Testis (tissue), 3 donors: ENCODE results near the gene VSX1. TPM values are rescaled to one million over a fixed set of nuclear protein-coding genes. Genes with fewer than 3 reads are reported as not detected.
A peak's percentile ranks its signal among the peaks of the same experiment; 100 is the strongest.

ENCODE experiments used
- DNase-seq: peaks from one replicate; pipeline ENCODE4 v3.0.0-alpha.2; 2019
- H3K27ac ChIP-seq, 2 donors: fragments of 200-600 bp; sonication (generic); one replicate each; pipeline ENCODE4 v1.5.1; 2019
- H3K27me3 ChIP-seq: fragments of 200-600 bp; sonication (generic); one replicate; pipeline ENCODE4 v1.5.1; 2019
- H3K36me3 ChIP-seq: fragments of 200-600 bp; sonication (generic); one replicate; pipeline ENCODE4 v1.5.1; 2017; ENCODE audit warnings: low read depth; ENCODE audit errors: missing control alignments
- H3K4me1 ChIP-seq: fragments of 200-600 bp; sonication (generic); one replicate; pipeline ENCODE4 v1.5.1; 2019
- H3K4me3 ChIP-seq, 2 donors: fragments of 200-600 bp; sonication (generic); one replicate each; pipeline ENCODE4 v1.5.1; 2017 to 2019
- H3K9me3 ChIP-seq: fragments of 200-600 bp; sonication (generic); one replicate; pipeline ENCODE4 v1.5.1; 2017
- POLR2A ChIP-seq: fragments of 450-650 bp; IDR thresholded peaks from one replicate; pipeline ENCODE4 v1.6.1; 2017; ENCODE audit warnings: antibody characterized with exemption, mild to moderate bottlenecking, moderate library complexity
- WGBS, 2 donors: methylation state at CpG; one replicate each; pipeline ENCODE4 v1.1.5; 2018; 5-methylcytosine and 5-hydroxymethylcytosine counted together
- intact Hi-C: fragments of 100-400 bp; cut with DNase I; formaldehyde crosslinking; loops from one replicate; pipeline ENCODE4 v1.15.1; 2023; ENCODE audit warnings: low total_unique reads
- polyA plus RNA-seq: library from polyadenylated mRNA; stranded (reverse); fragments of 350-450 nt; fragmentation: Illumina TruSeq; extraction: RNeasy Lipid Tissue Mini Kit (QIAGEN cat#74804); gene quantifications from one replicate; pipeline ENCODE4 v1.2.3, GENCODE V29; 2014; ENCODE audit warnings: low read depth, low replicate concordance; ENCODE audit not compliant: insufficient read depth
- total RNA-seq, 2 donors: library from RNA; depleted of rRNA; stranded (reverse); fragments of >200 nt; gene quantifications; one replicate each; pipeline ENCODE4 v1.2.3, GENCODE V29; 2016
- TF ChIP-seq, protein P1 (sequence below), 3 experiments: fragments of 450-650 bp in 2 of 3; fragments of 200-600 bp in 1 of 3; sonication (generic) in 1 of 3; IDR thresholded peaks; one replicate each; pipeline ENCODE4 v1.5.1; 2016 to 2019; ENCODE audit warnings: antibody characterized with exemption in 3 of 3, mild to moderate bottlenecking in 2 of 3, moderate library complexity in 1 of 3

VSX1 gene
- total and polyA plus RNA-seq, 3 donors from 2014 or later, result 0.16 to 0.38 (median 0.37) TPM

DNA sequence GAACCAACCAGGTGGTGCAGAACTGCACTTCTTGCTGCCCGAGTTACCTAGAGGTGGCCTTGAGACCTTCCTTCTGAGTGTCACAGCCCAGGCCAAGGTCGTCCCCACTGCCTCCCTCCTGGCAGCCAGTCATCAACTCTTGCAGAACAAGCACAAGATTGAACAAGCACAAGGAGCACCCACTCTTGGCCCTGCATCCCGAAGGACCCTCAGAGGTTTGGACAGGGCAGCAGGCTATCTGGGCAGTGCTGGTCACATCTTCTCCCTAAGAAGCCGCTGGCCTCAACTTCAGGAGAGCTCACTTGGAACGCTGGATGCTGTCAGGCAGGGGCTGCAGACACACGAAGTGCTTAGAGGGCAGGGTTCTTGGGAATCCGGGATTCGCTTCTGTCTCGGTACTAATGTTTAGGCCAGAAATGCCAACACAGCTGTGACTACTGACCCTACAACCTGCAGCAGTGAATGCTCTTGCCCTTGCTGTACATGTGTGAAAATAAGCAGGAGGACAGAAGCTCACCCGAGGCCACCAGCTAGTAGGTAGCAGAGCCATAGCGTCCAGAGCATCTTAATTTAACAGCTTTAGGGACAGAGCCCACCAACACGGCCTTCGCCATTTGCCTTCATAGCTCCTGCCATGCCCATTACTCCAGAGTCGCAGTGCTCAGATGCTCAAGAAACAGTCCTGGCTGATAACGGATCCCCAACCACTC is 20.0 kb downstream of the VSX1 start:
- TF ChIP-seq, protein P1, sequence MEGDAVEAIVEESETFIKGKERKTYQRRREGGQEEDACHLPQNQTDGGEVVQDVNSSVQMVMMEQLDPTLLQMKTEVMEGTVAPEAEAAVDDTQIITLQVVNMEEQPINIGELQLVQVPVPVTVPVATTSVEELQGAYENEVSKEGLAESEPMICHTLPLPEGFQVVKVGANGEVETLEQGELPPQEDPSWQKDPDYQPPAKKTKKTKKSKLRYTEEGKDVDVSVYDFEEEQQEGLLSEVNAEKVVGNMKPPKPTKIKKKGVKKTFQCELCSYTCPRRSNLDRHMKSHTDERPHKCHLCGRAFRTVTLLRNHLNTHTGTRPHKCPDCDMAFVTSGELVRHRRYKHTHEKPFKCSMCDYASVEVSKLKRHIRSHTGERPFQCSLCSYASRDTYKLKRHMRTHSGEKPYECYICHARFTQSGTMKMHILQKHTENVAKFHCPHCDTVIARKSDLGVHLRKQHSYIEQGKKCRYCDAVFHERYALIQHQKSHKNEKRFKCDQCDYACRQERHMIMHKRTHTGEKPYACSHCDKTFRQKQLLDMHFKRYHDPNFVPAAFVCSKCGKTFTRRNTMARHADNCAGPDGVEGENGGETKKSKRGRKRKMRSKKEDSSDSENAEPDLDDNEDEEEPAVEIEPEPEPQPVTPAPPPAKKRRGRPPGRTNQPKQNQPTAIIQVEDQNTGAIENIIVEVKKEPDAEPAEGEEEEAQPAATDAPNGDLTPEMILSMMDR (IDR thresholded peaks at IDR 0.05), result no peak
- TF ChIP-seq POLR2A, result no peak
- peaks cover 13% of the 10 kb centered on the region for H3K4me1 ChIP-seq
- H3K9me3 ChIP-seq, result no peaks in the 10 kb centered on the region
- 79 to 92% methylated on average over 13 to 15 of the region's 15 CpGs for WGBS, 2 donors
- no peaks in the 10 kb centered on the region for H3K27me3 ChIP-seq
- intact Hi-C loops, result loop anchor here (5.0 kb wide), 1 partner anchor 65 kb away; no protein-coding TSS in a partner anchor
- no peak overlapping the region for H3K4me3 ChIP-seq
- no peak overlapping the region for H3K27ac ChIP-seq
- no peak for DNase-seq
- no peaks in the 10 kb centered on the region for H3K36me3 ChIP-seq

DNA sequence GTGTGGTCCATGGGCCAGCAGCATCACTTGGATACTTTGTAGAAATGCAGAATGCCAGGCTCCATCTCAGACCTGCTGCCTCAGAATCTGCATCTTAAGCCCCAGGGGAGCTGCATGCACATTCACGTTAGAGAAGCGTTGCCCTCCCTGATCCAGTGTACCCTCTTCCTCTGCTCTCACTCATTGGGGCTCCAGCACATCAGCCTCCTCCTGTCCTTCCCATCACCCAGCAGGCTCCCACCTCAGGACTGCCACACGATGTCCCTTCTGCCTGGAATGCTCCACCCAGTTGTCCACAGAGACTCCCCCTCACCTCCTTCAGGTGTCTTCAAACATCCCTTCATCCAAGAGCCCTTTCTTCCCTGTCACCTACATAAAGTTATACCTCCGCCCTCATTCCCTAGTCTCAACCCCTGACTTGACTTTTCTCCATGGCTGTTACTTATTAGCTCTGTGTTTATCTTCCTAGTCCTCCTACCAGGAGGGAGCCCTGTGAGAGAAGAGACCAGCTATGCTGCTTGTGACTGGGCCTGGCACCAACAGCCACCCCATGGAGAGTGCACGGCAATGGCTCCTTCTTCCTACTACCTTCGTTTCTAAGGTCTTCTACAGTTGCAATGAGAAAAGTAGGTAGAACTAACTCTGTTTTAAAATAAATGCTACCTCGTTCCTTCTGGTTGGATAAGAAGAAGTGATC is 20.7 kb downstream of the VSX1 start:
- Histone ChIP-seq H3K36me3 (no peaks in the 10 kb centered on the region), H3K27ac (no peak overlapping the region), H3K4me1 (peaks cover 15% of the 10 kb centered on the region), H3K27me3 (no peaks in the 10 kb centered on the region), H3K9me3 (no peaks in the 10 kb centered on the region), H3K4me3 (no peak overlapping the region)
- WGBS, 2 donors, result 79 to 85% methylated on average over 7 of the region's 7 CpGs
- TF ChIP-seq, protein P1 (IDR thresholded peaks at IDR 0.05), result no peak
- TF ChIP-seq POLR2A, result no peak
- intact Hi-C loops, result loop anchor here (5.0 kb wide), 1 partner anchor 64 kb away; no protein-coding TSS in a partner anchor
- DNase-seq, result no peak

DNA sequence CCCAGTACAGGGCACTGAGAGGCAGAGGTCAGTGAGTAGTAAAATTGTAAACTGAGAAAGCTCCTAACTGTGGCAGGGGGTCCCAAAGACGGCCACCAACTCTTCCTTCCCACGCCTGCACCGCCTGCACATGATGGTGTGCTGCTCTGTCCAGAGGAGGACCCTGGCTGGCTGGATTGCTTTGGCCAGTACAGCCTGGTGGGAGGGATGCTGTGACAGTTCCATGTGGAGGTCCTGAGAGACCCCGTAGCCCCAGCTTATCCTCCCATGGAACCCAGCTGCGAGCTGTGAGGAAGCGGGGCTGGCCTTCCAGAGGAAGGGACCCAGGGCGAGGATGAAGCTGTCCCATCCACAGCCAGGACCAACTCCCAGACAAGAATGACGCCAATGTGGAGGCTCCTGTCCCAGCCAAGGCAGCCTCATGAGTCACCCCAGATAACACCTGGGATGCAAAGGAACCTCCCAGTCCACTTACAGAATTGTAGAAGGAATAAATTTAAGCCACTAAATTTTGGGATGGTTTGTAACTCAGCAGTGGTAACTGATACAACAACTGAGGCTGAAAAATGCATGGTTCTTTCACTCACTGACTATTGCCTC is 22.0 kb downstream of the VSX1 start:
- TF ChIP-seq POLR2A, result no peak
- TF ChIP-seq, protein P1 (IDR thresholded peaks at IDR 0.05), result no peak
- intact Hi-C loops, result loop anchor here (5.0 to 10.0 kb wide), 2 partner anchors 63 to 1435 kb away; no protein-coding TSS in a partner anchor
- no peak for DNase-seq

DNA sequence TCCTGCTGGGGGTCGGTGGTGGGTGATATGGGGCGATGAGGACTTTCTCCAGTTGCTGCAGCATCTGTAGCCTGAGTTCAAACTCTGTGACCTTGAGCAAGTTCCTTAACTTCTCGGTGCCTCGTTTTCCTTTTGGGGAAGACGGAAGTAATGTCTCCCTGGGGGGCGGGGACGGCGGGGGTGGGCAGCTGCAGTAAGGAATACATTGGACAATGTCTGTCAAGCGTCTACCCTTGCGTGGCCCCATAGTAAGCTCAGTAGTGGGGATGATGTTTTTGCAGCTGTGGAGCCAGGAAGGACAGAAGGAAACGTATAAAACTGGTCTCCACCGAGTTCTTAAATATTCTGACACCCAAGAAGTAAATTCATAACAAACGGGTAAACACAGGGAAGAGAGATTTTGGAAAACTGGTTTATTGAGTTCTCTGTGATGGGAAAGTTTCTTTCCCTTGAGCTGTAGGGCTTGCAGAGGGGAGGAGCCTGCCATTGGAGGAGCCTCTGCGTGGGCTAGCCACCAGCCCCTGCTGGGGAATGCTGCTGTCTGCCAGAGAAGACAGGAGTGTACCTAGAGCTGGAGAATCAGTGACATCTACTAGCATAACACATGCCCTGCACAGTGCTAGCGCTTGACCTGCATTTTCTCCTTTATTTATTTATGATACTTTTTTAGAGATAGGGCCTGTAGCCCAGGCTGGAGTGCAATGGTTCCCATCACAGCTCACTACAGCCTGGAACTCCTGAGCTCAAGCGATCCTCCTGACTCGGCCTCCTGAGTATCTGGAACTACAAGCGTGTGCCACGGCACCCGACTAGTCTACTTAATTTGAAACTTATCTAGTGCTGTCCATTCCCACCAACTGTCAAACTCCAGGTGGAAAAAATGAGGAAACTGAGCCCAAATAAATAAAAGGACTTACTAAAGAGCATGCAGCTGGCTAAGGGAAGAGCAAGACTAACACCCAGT is 22.8 kb downstream of the VSX1 start:
- 16 to 25% methylated on average over 14 to 20 of the region's 20 CpGs for WGBS, 2 donors
- Histone ChIP-seq H3K27me3 (no peaks in the 10 kb centered on the region), H3K9me3 (no peaks in the 10 kb centered on the region), H3K4me3 (peak overlapping the region; percentile 79 to 88), H3K27ac (peak overlapping the region; percentile 83 to 92), H3K36me3 (no peaks in the 10 kb centered on the region), H3K4me1 (peaks cover 35% of the 10 kb centered on the region)
- intact Hi-C loops, result loop anchor here (10.0 kb wide), 1 partner anchor 1434 kb away; no protein-coding TSS in a partner anchor
- peak; percentile 74 for DNase-seq
- TF ChIP-seq, protein P1 (IDR thresholded peaks at IDR 0.05), result peak in 1 of 3 experiments; percentile 5
- no peak for TF ChIP-seq POLR2A

More for the DNA sequence above, 22.0 kb downstream of the VSX1 start:
- no peaks in the 10 kb centered on the region for H3K27me3 ChIP-seq
- no peaks in the 10 kb centered on the region for H3K9me3 ChIP-seq
- 92 to 99% methylated on average over 8 of the region's 8 CpGs for WGBS, 2 donors
- H3K4me1 ChIP-seq, result peaks cover 28% of the 10 kb centered on the region
- no peak overlapping the region for H3K4me3 ChIP-seq
- H3K36me3 ChIP-seq, result no peaks in the 10 kb centered on the region
- no peak overlapping the region for H3K27ac ChIP-seq
